Fibroblast of lung (primary cell): ENCODE results near the gene GOLPH3L. TPM values are rescaled to one million over a fixed set of nuclear protein-coding genes. Genes with fewer than 3 reads are reported as not detected.
"Not testable (repeated sequence)": the region's sequence is repeated elsewhere in the genome, so short reads cannot be mapped to it uniquely, and the experiment has no call there.

Experiments used
- DNase-seq, 2 donors: peaks; one replicate each; pipeline versions ENCODE4 v3.0.0 to v3.0.0-alpha.2; 2010; ENCODE audit warnings: low read depth in 2 of 2
- H2AFZ ChIP-seq: 2 replicates; pipeline ENCODE4 v1.5.1; 2012; ENCODE audit warnings: low read length, control low read depth, inconsistent platforms
- H3K27ac ChIP-seq: 2 replicates; pipeline ENCODE4 v1.5.1; 2011; ENCODE audit warnings: low read length, control low read depth; ENCODE audit not compliant: insufficient read depth
- H3K27me3 ChIP-seq: 2 replicates; pipeline ENCODE4 v1.5.1; 2011; ENCODE audit warnings: mild to moderate bottlenecking, low read length; ENCODE audit not compliant: control insufficient read depth, insufficient read depth
- H3K36me3 ChIP-seq: 2 replicates; pipeline ENCODE4 v1.5.1; 2011; ENCODE audit warnings: low read length; ENCODE audit not compliant: control insufficient read depth, insufficient read depth
- H3K4me1 ChIP-seq: 2 replicates; pipeline ENCODE4 v1.5.1; 2011; ENCODE audit warnings: low read length; ENCODE audit not compliant: control insufficient read depth, insufficient read depth; ENCODE audit errors: extremely low read depth
- H3K4me2 ChIP-seq: 2 replicates; pipeline ENCODE4 v1.5.1; 2011; ENCODE audit warnings: low read length, control low read depth; ENCODE audit not compliant: insufficient read depth; ENCODE audit errors: extremely low read depth
- H3K4me3 ChIP-seq, 4 experiments: fragments of 200-600 bp in 1 of 4; sonication (generic) in 1 of 4; replicated peaks in 1 of 4; 2 replicates each; pipeline ENCODE4 v1.5.1; 2011 to 2016; ENCODE audit warnings: low read length in 4 of 4, low read depth in 3 of 4, mild to moderate bottlenecking in 3 of 4, control low read depth in 2 of 4, inconsistent platforms in 1 of 4, mixed read lengths in 1 of 4; ENCODE audit not compliant: insufficient read depth in 1 of 4; ENCODE audit errors: control extremely low read depth in 1 of 4
- H3K79me2 ChIP-seq: 2 replicates; pipeline ENCODE4 v1.5.1; 2012; ENCODE audit warnings: mild to moderate bottlenecking, low read length, inconsistent platforms; ENCODE audit not compliant: control insufficient read depth, insufficient read depth
- H3K9ac ChIP-seq: 2 replicates; pipeline ENCODE4 v1.5.1; 2011; ENCODE audit warnings: mild to moderate bottlenecking, low read length, control low read depth; ENCODE audit not compliant: insufficient read depth
- H3K9me3 ChIP-seq: 2 replicates; pipeline ENCODE4 v1.5.1; 2012; ENCODE audit warnings: low read depth, low read length; ENCODE audit not compliant: control insufficient read depth, insufficient read depth
- H4K20me1 ChIP-seq: 2 replicates; pipeline ENCODE4 v1.5.1; 2011; ENCODE audit warnings: low read length; ENCODE audit not compliant: control insufficient read depth, insufficient read depth; ENCODE audit errors: extremely low read depth
- EZH2 ChIP-seq: IDR thresholded peaks from 2 replicates; pipeline ENCODE4 v1.5.1; 2012; ENCODE audit warnings: low read length, control low read depth, mild to moderate bottlenecking; ENCODE audit errors: missing control alignments
- polyA plus RNA-seq, 2 donors: library from polyadenylated mRNA; depleted of rRNA in 1 of 2; stranded (reverse) in 1 of 2; unstranded in 1 of 2; fragments of >200 nt; gene quantifications; 2 replicates each; pipeline ENCODE4 v1.2.1, GENCODE V29; 2011 to 2012; ENCODE audit warnings: missing spikeins in 1 of 2
- total RNA-seq: library from RNA; depleted of rRNA; stranded (reverse); fragments of >200 nt; gene quantifications from 2 replicates; pipeline ENCODE4 v1.2.1, GENCODE V29; 2014
- TF ChIP-seq, protein P1 (sequence below), 2 donors: IDR thresholded peaks in 1 of 2; conservative IDR thresholded peaks in 1 of 2; 1 replicate in 1 of 2; 2 replicates in 1 of 2; pipeline ENCODE4 v1.5.1; 2011 to 2012; ENCODE audit warnings: low read length in 2 of 2, control low read depth in 1 of 2, inconsistent platforms in 1 of 2, low read depth in 1 of 2, mild to moderate bottlenecking in 1 of 2

Gene GOLPH3L
- total and polyA plus RNA-seq, 2 donors (not counting 1 experiment from before 2014, with no cell fraction given) = 11.1 to 28.7 TPM

DNA sequence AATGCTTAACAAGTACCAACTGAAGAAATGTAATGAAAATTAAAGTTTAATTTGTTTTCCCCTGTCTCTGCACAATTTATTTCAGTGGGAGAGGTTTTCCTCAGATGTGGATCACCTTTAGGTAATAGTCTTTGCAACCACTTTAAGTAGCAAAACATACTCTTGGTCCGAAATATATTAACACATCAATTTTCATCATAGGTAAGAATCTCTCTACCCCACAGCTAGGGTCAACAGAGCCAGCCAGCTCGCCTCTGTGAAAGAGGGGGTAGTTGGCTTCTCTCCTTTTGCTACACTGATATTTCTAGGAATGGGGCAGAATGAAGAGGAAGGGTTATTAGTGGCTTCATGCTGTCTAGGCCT, 92.7 kb downstream of the GOLPH3L start:
- Histone ChIP-seq H4K20me1 (no peaks in the 10 kb centered on the region), H3K4me2 (peak overlapping the region; percentile 9), H3K4me3 (no peak overlapping the region), H3K27ac (peak overlapping the region; percentile 96), H3K4me1 (peaks cover 9% of the 10 kb centered on the region), H3K9ac (no peak overlapping the region), H3K27me3 (no peaks in the 10 kb centered on the region), H3K9me3 (no peaks in the 10 kb centered on the region), H3K36me3 (no peaks in the 10 kb centered on the region), H2AFZ (no peak overlapping the region), H3K79me2 (no peaks in the 10 kb centered on the region)
- DNase-seq = no peak
- no peak for TF ChIP-seq EZH2
- TF ChIP-seq, protein P1, sequence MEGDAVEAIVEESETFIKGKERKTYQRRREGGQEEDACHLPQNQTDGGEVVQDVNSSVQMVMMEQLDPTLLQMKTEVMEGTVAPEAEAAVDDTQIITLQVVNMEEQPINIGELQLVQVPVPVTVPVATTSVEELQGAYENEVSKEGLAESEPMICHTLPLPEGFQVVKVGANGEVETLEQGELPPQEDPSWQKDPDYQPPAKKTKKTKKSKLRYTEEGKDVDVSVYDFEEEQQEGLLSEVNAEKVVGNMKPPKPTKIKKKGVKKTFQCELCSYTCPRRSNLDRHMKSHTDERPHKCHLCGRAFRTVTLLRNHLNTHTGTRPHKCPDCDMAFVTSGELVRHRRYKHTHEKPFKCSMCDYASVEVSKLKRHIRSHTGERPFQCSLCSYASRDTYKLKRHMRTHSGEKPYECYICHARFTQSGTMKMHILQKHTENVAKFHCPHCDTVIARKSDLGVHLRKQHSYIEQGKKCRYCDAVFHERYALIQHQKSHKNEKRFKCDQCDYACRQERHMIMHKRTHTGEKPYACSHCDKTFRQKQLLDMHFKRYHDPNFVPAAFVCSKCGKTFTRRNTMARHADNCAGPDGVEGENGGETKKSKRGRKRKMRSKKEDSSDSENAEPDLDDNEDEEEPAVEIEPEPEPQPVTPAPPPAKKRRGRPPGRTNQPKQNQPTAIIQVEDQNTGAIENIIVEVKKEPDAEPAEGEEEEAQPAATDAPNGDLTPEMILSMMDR (conservative IDR thresholded peaks at IDR 0.05 in 1 of 2, IDR thresholded peaks at IDR 0.05 in 1 of 2; ENCODE audit: low read depth in 1 of 2, low read length in 2 of 2) = no peak

DNA sequence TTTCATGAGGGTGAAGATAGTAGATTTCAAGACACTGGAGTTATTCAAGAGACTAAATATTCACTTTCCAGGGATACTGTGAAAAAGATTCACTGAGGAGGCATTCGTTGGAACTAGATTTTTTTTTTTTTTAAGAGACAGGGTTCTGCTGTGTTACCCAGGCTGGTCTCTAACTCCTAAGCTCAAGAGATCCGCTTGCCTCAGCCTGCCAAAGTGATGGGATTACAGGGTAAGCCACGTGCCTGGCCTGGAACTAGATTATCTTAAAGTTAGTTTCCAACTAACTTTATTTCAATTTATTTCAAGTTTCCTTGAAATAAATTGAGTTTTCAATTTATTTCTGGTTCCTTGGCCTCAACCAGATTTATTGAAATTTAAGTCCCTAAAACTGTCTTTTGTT, 93.2 kb downstream of the GOLPH3L start:
- Histone ChIP-seq H3K9me3 (no peaks in the 10 kb centered on the region), H3K9ac (no peak overlapping the region), H3K4me1 (peaks cover 9% of the 10 kb centered on the region), H3K27me3 (no peaks in the 10 kb centered on the region), H3K4me3 (no peak overlapping the region), H4K20me1 (no peaks in the 10 kb centered on the region), H3K27ac (peak overlapping the region; percentile 96), H3K79me2 (no peaks in the 10 kb centered on the region), H3K4me2 (no peak overlapping the region), H3K36me3 (no peaks in the 10 kb centered on the region), H2AFZ (no peak overlapping the region)
- no peak for TF ChIP-seq EZH2
- TF ChIP-seq, protein P1 (conservative IDR thresholded peaks at IDR 0.05 in 1 of 2, IDR thresholded peaks at IDR 0.05 in 1 of 2; ENCODE audit: low read depth in 1 of 2, low read length in 2 of 2) = no peak
- no peak for DNase-seq

DNA sequence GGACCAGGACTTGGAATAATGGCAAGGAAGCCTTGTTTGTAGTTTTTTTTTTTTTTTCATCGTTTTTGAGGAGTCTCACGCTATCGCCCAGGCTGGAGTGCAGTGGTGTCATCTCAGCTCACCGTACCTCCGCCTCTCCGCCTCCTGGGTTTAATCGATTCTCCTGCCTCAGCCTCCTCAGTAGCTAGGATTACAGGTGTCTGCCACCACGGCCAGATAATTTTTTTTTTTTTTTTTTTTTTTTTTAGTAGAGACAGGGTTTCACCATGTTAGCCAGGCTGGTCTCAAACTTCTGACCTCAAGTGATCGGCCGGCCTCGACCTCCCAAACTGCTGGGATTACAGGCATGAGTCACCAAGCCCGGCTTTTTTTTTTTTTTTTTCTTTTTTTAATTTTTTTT, 94.6 kb downstream of the GOLPH3L start:
- H3K9me3 ChIP-seq, H3K27me3 ChIP-seq, H3K79me2 ChIP-seq, H2AFZ ChIP-seq, H3K4me3 ChIP-seq, H3K27ac ChIP-seq, H3K9ac ChIP-seq, DNase-seq, H3K4me2 ChIP-seq, H3K4me1 ChIP-seq, H4K20me1 ChIP-seq, H3K36me3 ChIP-seq: not testable (repeated sequence)

DNA sequence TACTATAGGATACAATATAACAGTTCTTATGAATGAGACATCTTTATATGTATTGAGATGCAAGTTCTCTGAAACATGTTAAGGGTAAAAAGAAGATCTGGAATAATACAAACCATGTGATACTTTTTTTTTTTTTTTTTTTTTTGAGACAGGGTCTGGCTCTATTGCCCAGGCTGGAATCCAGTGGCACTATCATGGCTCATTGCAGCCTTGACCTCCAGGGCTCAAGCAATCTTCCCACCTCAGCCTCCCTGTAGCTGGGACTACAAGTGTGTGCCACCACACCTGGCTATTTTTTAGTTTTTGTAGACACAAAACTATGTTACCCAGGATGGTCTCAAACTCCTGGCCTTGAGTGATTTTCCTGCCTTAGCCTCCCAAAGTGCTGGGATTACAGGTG, 95.4 kb downstream of the GOLPH3L start:
- Histone ChIP-seq H3K36me3 (no peaks in the 10 kb centered on the region), H3K4me1 (peaks cover 9% of the 10 kb centered on the region), H4K20me1 (no peaks in the 10 kb centered on the region), H2AFZ (no peak overlapping the region), H3K79me2 (no peaks in the 10 kb centered on the region), H3K9me3 (no peaks in the 10 kb centered on the region), H3K4me2 (no peak overlapping the region), H3K27me3 (no peaks in the 10 kb centered on the region), H3K27ac (no peak overlapping the region), H3K4me3 (no peak overlapping the region), H3K9ac (no peak overlapping the region)
- no peak for DNase-seq
- TF ChIP-seq, protein P1 (conservative IDR thresholded peaks at IDR 0.05 in 1 of 2, IDR thresholded peaks at IDR 0.05 in 1 of 2; ENCODE audit: low read depth in 1 of 2, low read length in 2 of 2) = no peak
- no peak for TF ChIP-seq EZH2

DNA sequence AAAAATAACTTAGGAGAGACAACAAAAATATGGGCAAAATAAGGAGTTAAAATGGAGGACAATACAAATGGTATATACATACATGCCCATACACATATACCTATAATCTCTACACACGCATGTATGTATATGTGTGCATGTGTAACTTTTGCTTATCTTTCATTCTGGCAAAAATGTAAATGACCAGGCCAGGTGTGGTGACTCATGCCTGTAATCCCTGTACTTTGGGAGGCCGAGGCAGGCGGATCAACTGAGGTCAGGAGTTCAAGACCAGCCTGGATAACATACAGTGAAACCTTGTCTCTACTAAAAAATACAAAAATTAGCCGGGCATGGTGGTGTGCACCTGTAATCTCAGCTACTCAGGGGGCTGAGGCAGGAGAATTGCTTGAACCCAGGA, 98.6 kb downstream of the GOLPH3L start:
- H3K27ac ChIP-seq, H3K9me3 ChIP-seq, H3K4me2 ChIP-seq, H3K4me1 ChIP-seq, DNase-seq, H3K4me3 ChIP-seq, H2AFZ ChIP-seq, H4K20me1 ChIP-seq, H3K79me2 ChIP-seq, H3K36me3 ChIP-seq, H3K9ac ChIP-seq, H3K27me3 ChIP-seq: not testable (repeated sequence)
